ENCODE measurements around the gene DNAJC11.

The DNAJC11 gene

DNA sequence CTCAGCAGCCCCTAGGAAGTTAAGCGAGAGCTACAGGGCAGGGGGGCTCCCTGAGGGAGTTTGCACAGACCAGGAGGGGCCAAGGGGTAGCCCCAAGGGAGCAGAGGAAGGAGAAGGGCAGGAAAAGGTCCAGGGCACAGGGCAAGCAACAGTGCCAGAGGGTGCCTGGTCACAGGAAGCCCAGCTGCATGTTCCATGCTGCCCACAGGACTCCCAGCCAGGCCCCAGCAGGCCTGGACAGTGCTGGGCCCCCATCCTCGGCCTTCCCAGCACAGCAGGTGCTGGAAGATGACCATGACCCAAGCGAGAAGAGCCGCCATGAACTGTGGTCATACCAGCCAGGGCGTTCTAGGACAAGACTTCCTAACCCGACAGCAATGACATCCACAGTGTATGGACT, 110.0 kb downstream of the DNAJC11 start:
- TF ChIP-seq ZFP3 (CRISPR knock-in tag; IDR thresholded peaks at IDR 0.05) (no peak), CSDC2 (CRISPR knock-in tag; IDR thresholded peaks at IDR 0.05) (no peak), BACH2 (CRISPR knock-in tag; IDR thresholded peaks at IDR 0.05; ENCODE audit: borderline replicate concordance) (no peak), OSR1 (CRISPR knock-in tag; IDR thresholded peaks at IDR 0.05) (no peak), TSHZ2 (CRISPR knock-in tag; IDR thresholded peaks at IDR 0.05) (no peak)
- ATAC-seq: no peak

GRCh38 chr1:6591222-6591621, 110.4 kb downstream of the DNAJC11 start:
- ATAC-seq: no peak
- TF ChIP-seq TCF4 (CRISPR knock-in tag; IDR thresholded peaks at IDR 0.05; ENCODE audit: borderline replicate concordance): no peak
- TF ChIP-seq GLIS3 (CRISPR knock-in tag; IDR thresholded peaks at IDR 0.05): no peak
- TF ChIP-seq SNAI2 (CRISPR knock-in tag; IDR thresholded peaks at IDR 0.05): no peak
- no peak for TF ChIP-seq RARB (CRISPR knock-in tag; IDR thresholded peaks at IDR 0.05)
- TF ChIP-seq ZNF70 (CRISPR knock-in tag; IDR thresholded peaks at IDR 0.05): no peak
- TF ChIP-seq ZNF8 (CRISPR knock-in tag; IDR thresholded peaks at IDR 0.05): no peak
- TF ChIP-seq, protein P1, sequence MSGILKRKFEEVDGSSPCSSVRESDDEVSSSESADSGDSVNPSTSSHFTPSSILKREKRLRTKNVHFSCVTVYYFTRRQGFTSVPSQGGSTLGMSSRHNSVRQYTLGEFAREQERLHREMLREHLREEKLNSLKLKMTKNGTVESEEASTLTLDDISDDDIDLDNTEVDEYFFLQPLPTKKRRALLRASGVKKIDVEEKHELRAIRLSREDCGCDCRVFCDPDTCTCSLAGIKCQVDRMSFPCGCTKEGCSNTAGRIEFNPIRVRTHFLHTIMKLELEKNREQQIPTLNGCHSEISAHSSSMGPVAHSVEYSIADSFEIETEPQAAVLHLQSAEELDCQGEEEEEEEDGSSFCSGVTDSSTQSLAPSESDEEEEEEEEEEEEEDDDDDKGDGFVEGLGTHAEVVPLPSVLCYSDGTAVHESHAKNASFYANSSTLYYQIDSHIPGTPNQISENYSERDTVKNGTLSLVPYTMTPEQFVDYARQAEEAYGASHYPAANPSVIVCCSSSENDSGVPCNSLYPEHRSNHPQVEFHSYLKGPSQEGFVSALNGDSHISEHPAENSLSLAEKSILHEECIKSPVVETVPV (CRISPR knock-in tag; IDR thresholded peaks at IDR 0.05): no peak
- no peak for TF ChIP-seq PATZ1 (CRISPR knock-in tag; IDR thresholded peaks at IDR 0.05; ENCODE audit: borderline replicate concordance)
- no peak for TF ChIP-seq ZNF565 (CRISPR knock-in tag; conservative IDR thresholded peaks at IDR 0.05; ENCODE audit: low read depth)
- TF ChIP-seq ISL1 (CRISPR knock-in tag; IDR thresholded peaks at IDR 0.05): no peak
- no peak for TF ChIP-seq CSDC2 (CRISPR knock-in tag; IDR thresholded peaks at IDR 0.05)
- TF ChIP-seq ESRRG (CRISPR knock-in tag; IDR thresholded peaks at IDR 0.05): no peak

DNA sequence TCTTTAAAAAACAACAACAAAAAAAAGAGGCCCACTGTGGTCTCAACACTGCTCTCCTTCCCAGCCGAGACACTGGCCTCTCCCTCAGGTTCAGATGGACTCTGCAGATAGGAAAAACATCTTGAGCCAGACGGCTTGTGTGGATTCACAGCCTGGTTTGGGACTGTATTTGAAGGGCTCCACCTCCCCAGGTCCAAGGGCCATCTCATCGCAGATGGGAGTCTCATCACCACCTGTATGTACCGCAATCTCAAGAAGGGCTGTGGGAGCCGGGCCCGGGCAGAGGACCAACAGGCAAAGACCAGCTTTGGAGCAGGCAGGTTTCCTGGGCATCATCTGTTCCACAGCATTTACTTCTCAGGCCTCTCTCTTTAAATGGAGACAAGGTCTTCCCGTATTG, 111.6 kb downstream of the DNAJC11 start:
- TF ChIP-seq PATZ1 (CRISPR knock-in tag; IDR thresholded peaks at IDR 0.05; ENCODE audit: borderline replicate concordance) (no peak), CSDC2 (CRISPR knock-in tag; IDR thresholded peaks at IDR 0.05) (no peak), PPARA (CRISPR knock-in tag; IDR thresholded peaks at IDR 0.05; ENCODE audit: borderline replicate concordance) (no peak), ESRRG (CRISPR knock-in tag; IDR thresholded peaks at IDR 0.05) (no peak), TCF4 (CRISPR knock-in tag; IDR thresholded peaks at IDR 0.05; ENCODE audit: borderline replicate concordance) (no peak), ZNF70 (CRISPR knock-in tag; IDR thresholded peaks at IDR 0.05) (no peak), ZC3H10 (CRISPR knock-in tag; IDR thresholded peaks at IDR 0.05) (no peak)
- ATAC-seq: no peak

- TF ChIP-seq CREB5 (CRISPR knock-in tag; IDR thresholded peaks at IDR 0.05; ENCODE audit: low read depth) (no peak), ZC3H10 (CRISPR knock-in tag; IDR thresholded peaks at IDR 0.05) (no peak), SNAI2 (CRISPR knock-in tag; IDR thresholded peaks at IDR 0.05) (no peak), PATZ1 (CRISPR knock-in tag; IDR thresholded peaks at IDR 0.05; ENCODE audit: borderline replicate concordance) (no peak), ZNF70 (CRISPR knock-in tag; IDR thresholded peaks at IDR 0.05) (no peak), TCF4 (CRISPR knock-in tag; IDR thresholded peaks at IDR 0.05; ENCODE audit: borderline replicate concordance) (no peak), ESRRG (CRISPR knock-in tag; IDR thresholded peaks at IDR 0.05) (no peak), OSR1 (CRISPR knock-in tag; IDR thresholded peaks at IDR 0.05) (no peak), RARB (CRISPR knock-in tag; IDR thresholded peaks at IDR 0.05) (no peak)
- no peak for ATAC-seq
These were observed 112.6 kb downstream of the DNAJC11 start for GRCh38 chr1:6588893-6589520.
